Panc1 (cell line): ENCODE measurements around the gene ACSS3. TPM values are rescaled to one million over a fixed set of nuclear protein-coding genes. Genes with fewer than 3 reads are reported as not detected.

Experiments
- ATAC-seq: fragments of 200-7000 bp; cut with Tn5 transposase; 2 replicates; pipeline ENCODE4 v1.9.1; 2020; ENCODE audit warnings: mild to moderate bottlenecking, moderate library complexity
- BruUV-seq: library from RNA; stranded (reverse); fragments of 400-500 nt; replicated peaks from 2 replicates; lab custom pipeline; 2021; lab: Mats Ljungman, UMichigan
- CTCF ChIA-PET: fragments of 300-600 bp; sonication (Branson Sonifier 250); formaldehyde crosslinking; loops from one replicate; lab custom pipeline; 2022; ENCODE audit warnings: antibody characterized with exemption; lab: Charles Lee
- POLR2A ChIA-PET: fragments of 300-600 bp; sonication (Branson Sonifier 250); formaldehyde crosslinking; loops from one replicate; lab custom pipeline; 2022; ENCODE audit warnings: antibody characterized with exemption; lab: Charles Lee
- DNase-seq: peaks from one replicate; pipeline ENCODE4 v3.0.0-alpha.2; 2010; ENCODE audit warnings: low read depth, low spot score
- H3K27ac ChIP-seq: 2 replicates; pipeline ENCODE4 v1.5.1; 2011; ENCODE audit warnings: mild to moderate bottlenecking, low read length, inconsistent platforms
- H3K27me3 ChIP-seq: fragments of 200-500 bp; sonication (Bioruptor generic); 2 replicates; pipeline ENCODE4 v1.6.0; 2014; ENCODE audit warnings: low read length, inconsistent platforms; ENCODE audit not compliant: control insufficient read depth, insufficient read depth
- H3K36me3 ChIP-seq: fragments of 200-500 bp; sonication (Bioruptor generic); 2 replicates; pipeline ENCODE4 v1.5.1; 2014; ENCODE audit warnings: inconsistent platforms, mild to moderate bottlenecking, low read length, moderate library complexity; ENCODE audit not compliant: control insufficient read depth, insufficient read depth
- H3K4me1 ChIP-seq: 2 replicates; pipeline ENCODE4 v1.5.1; 2011; ENCODE audit warnings: inconsistent platforms, mild to moderate bottlenecking, low read length, moderate library complexity; ENCODE audit not compliant: control insufficient read depth, insufficient read depth
- H3K4me3 ChIP-seq, 2 experiments: 2 replicates each; pipeline ENCODE4 v1.5.1; 2011 to 2012; ENCODE audit warnings: low read depth in 2 of 2, low read length in 2 of 2, mild to moderate bottlenecking in 2 of 2, inconsistent platforms in 1 of 2, moderate library complexity in 1 of 2
- H3K9me3 ChIP-seq: fragments of 200-500 bp; sonication (Bioruptor generic); 2 replicates; pipeline ENCODE4 v1.5.1; 2014; ENCODE audit warnings: low read depth, mild to moderate bottlenecking, inconsistent platforms, low read length, moderate library complexity; ENCODE audit not compliant: control insufficient read depth, insufficient read depth
- CTCF ChIP-seq: fragments of 450-650 bp; IDR thresholded peaks from 2 replicates; pipeline ENCODE4 v1.5.1; 2017; ENCODE audit warnings: mild to moderate bottlenecking
- POLR2AphosphoS5 ChIP-seq: IDR thresholded peaks from 2 replicates; pipeline ENCODE4 v1.6.1; 2012; ENCODE audit warnings: mild to moderate bottlenecking, low read depth, low read length, moderate library complexity
- REST ChIP-seq, 2 experiments: IDR thresholded peaks; 2 replicates each; pipeline ENCODE4 v1.6.1; 2011 to 2012; ENCODE audit warnings: low read depth in 2 of 2, control low read depth in 1 of 2, low read length in 1 of 2, mild to moderate bottlenecking in 1 of 2, moderate library complexity in 1 of 2; ENCODE audit not compliant: insufficient read depth in 1 of 2
- TCF7L2 ChIP-seq: IDR thresholded peaks from 2 replicates; pipeline ENCODE4 v1.6.1; 2011; ENCODE audit warnings: mild to moderate bottlenecking, low read depth, low read length, inconsistent platforms
- in situ Hi-C: cut with HindIII; loops from 2 replicates; pipeline ENCODE4 v1.10.0; 2016; ENCODE audit warnings: low sequenced_read_pairs, low pct_unique_long_range_greater_than_20kb
- intact Hi-C: fragments of 100-400 bp; cut with micrococcal nuclease; formaldehyde crosslinking; loops from one replicate; pipeline ENCODE4 v1.10.0; 2022; ENCODE audit not compliant: unreplicated experiment
- total RNA-seq: library from RNA; stranded (reverse); gene quantifications from one replicate; pipeline ENCODE4 v1.2.1, GENCODE V29; 2021; ENCODE audit not compliant: unreplicated experiment

ACSS3 gene
- total RNA-seq, 1 experiment from 2014 or later, result 0.10 TPM

- H3K4me3 ChIP-seq, result no peak overlapping the region
- no peak for TF ChIP-seq REST (IDR thresholded peaks at IDR 0.05; ENCODE audit: insufficient read depth in 1 of 2, low read depth in 2 of 2, low read length in 1 of 2)
- no peak for TF ChIP-seq CTCF
- H3K27ac ChIP-seq, result no peak overlapping the region
- ATAC-seq (no peak), DNase-seq (no peak)
- no peaks in the 10 kb centered on the region for H3K9me3 ChIP-seq
- intact Hi-C loops (no loop called here), in situ Hi-C loops (no loop called here)
- ChIA-PET CTCF (no interaction called here), POLR2A (no interaction called here)
- H3K27me3 ChIP-seq, result no peaks in the 10 kb centered on the region
- no TSS peak for BruUV-seq
- H3K36me3 ChIP-seq, result no peaks in the 10 kb centered on the region
- H3K4me1 ChIP-seq, result no peaks in the 10 kb centered on the region
Measured at GRCh38 chr12:81221681-81222080, 143.8 kb downstream of the ACSS3 start.

- intact Hi-C loops, result no loop called here
- H3K36me3 ChIP-seq, result no peaks in the 10 kb centered on the region
- no peaks in the 10 kb centered on the region for H3K9me3 ChIP-seq
- H3K27me3 ChIP-seq, result no peaks in the 10 kb centered on the region
- no peak for ATAC-seq
- ChIA-PET CTCF (interaction anchor here (0.6 kb wide), 1 partner anchor 1486 kb away, joined by 3 read pairs; no protein-coding TSS in a partner anchor), POLR2A (no interaction called here)
- TF ChIP-seq POLR2AphosphoS5, result no peak
- no peak for TF ChIP-seq CTCF
- no peak for TF ChIP-seq TCF7L2
- TF ChIP-seq REST (IDR thresholded peaks at IDR 0.05; ENCODE audit: insufficient read depth in 1 of 2, low read depth in 2 of 2, low read length in 1 of 2), result no peak
- H3K27ac ChIP-seq, result no peak overlapping the region
- H3K4me3 ChIP-seq, result no peak overlapping the region
- BruUV-seq, result no TSS peak
- no peak for DNase-seq
- no peaks in the 10 kb centered on the region for H3K4me1 ChIP-seq
- in situ Hi-C loops, result no loop called here
Measured at GRCh38 chr12:81222846-81223592, 145.1 kb downstream of the ACSS3 start.
